Effector CD8-positive, alpha-beta T cell (primary cell): ENCODE results near the gene TSC22D1.

Experiments used
- DNase-seq: peaks from one replicate; lab custom pipeline; 2025; lab: John Stamatoyannopoulos, UW

Gene TSC22D1

DNA sequence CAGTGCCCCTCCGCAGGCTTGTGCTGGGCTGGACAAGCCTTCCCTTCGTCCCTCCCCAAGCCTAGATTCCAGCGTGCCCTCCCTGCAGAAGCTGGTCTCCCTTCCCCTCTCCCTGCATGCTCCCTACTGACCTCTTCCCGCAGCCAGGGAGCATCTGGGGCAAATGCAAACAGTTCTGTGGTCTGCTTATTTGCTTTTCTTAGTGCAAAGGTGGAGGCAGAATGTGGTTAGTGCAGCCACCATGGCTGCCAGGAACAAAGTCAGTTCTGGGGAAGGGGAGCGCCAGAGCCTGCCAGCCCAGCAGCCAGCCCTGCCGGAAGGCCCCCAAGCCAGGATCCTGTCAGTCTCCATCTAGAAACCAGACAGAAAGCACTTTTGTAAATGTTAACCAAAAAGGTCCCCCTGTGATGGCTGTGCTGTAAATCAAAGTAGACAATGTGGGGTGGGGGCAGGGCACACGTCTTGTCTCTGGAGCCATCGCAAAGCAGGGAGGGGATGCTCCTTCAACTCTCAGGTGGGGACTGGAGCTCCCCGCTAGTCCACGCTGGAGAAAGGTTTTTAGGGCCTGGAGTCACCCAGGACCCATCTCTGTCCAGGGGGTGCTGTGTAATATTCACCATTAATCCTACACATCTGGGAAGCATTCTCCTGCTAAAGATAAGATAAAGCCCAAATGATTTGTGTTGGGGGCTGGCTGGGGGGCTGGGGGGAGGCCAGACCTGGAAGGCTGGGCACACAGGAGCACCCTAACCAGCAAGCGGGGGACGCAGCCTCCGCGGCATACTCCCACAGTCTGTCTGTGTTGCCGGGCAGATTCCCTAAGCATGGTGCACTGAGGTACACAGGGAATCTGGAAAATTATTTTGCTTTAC is 171.6 kb downstream of the TSC22D1 start:
- DNase-seq, result no peak

DNA sequence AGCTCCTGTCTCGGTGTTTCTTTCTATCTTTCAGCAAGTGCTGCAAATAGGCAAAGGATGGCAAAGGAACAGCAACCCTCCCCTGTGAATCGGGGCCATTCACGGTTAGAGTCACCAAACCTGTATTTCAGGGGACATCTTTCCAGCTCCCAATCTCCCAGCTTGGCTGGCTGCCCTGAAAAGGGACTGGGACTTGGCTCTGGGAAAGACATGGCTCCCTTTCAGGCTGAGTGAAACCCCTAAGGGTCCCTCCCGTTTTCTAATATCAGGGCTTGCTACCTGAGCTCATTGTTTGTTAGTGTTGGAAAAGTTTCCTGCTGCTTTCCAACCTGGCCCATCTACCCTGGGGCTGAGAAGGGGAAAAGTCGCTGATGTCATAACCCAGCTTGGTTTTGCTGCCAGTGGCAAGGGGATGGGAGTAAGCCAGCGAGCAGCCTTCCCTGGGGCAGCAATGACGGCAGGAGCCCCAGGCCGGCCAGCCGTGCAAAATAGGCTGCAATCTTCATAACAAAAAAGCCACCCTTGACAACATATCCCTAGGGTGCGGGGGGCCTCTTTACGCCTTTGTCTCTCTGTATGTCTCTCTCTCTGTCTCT is 172.6 kb downstream of the TSC22D1 start:
- DNase-seq, result no peak

DNA sequence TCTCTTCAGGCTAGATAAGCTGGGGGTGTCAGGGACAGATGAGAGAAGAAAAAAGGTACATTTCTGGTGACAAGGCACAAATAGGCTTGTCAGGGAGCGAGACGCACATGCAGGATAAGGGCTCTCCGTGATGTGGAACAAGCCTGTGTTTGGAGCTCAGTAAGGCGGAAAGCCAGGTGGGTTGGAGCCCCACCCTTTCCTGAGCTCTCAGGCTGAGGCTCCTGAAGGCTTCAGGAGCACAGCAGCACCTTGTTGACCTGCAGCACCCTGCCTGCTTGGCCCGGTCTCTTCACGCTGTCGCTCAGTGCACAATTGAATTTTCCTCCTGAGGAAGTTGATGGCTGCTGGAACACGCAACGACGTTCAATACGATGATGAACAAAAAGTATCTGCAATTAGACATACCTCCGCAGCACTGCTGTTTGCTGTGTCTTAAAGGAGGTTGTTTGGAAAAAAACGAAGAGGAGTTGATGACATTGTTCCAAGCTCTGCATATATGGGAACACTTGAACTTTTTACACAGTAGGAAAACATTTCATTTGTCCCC is 173.2 kb downstream of the TSC22D1 start:
- DNase-seq, result no peak

DNA sequence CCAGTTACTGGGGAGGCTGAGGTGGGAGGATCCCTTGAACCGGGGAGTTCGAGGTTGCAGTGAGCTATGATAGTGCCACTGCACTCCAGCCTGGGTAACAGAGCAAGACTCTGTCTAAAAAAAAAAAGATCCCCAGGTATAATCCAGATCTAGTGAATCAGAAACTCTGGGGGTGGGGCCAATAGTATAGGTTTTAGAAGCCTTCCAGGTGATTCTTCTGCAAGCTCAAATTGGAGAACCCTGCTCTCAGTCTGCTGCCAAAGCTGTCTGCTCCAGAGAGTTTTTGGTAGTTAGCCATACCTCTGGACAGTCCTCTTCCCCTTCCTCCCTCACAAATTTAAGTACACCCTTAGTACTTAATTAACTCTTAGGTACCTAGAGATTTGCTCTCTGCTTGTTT is 174.6 kb downstream of the TSC22D1 start:
- DNase-seq, result no peak

DNA sequence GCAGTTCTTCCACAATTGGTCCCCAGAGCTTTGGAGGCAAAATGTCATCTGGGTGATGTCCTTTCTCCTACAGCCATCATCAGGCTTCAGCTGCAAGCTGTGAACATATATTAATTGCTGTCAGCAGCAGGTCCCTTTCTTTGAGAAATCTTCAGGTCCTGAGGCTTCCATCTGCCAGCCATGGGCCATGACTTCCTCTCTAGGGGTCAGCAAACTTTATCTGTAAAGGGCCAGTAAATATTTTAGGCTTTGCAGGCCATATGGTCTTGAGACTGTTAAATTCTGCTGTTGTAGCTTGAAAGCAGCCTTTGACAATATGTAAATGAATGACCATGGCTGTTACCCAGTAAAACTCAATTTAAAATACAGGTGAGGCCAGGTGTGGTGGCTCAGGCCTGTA is 175.4 kb downstream of the TSC22D1 start:
- DNase-seq, result no peak

DNA sequence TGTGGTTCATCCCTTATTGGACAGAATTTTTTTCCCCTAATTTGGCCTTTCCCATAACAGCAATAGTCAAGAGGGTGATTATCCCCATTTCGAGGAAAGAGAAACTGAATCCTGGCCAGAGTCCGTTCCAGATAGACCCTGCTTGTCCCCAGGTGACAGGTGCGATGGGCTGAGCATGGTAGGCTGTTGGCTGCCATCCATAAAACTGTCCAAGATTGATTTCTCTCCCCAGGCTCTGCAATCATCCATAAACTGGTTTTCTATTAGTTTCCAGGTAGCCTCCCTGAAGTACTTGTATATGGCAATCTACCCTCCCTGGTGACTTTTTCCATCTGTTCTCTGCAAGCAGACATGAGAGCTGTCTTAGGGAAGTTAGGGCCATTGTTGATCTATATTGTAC is 177.1 kb downstream of the TSC22D1 start:
- DNase-seq, result no peak

DNA sequence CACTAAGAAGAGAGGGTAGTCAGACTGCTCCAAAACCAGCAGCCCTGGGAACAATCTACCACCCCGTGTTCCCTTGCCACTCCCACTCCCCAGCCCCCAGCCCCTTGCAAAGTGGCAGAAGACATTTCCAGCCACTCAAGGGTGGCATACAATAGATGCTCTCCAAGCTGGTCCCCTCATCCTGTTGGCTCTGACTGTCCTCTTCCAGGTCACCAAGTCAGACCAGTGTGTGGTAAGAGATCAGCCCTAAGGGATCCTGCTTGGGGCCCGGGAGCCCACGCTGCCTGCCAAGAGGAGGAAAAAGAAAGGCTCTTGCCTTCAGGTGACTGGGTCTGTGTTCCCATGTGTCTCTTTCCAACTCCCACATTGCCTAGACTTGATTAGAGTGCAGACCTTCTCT is 177.5 kb downstream of the TSC22D1 start:
- no peak for DNase-seq

DNA sequence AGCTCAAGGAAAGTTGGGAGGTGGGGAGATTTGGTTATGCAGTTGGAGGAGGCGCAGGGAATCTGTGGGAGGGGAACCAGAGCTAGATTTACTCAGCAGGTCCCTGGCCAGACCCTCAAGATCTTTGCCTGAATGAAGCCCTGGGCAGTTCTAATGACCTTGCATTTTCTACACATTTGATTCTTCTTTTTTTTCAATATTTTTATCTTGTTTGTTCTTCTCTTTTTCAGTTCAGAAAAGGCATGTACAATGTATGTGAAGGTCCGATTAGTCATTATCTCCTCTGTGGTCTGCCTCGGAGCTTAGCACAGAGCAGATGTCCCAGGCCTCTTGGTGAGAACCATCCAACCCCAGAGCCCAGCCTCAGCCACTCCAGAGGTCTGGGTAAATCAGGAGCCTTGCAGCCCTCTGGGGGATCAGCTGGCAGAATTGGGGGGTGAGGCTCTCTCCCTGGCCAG is 178.3 kb downstream of the TSC22D1 start:
- DNase-seq, result no peak

DNA sequence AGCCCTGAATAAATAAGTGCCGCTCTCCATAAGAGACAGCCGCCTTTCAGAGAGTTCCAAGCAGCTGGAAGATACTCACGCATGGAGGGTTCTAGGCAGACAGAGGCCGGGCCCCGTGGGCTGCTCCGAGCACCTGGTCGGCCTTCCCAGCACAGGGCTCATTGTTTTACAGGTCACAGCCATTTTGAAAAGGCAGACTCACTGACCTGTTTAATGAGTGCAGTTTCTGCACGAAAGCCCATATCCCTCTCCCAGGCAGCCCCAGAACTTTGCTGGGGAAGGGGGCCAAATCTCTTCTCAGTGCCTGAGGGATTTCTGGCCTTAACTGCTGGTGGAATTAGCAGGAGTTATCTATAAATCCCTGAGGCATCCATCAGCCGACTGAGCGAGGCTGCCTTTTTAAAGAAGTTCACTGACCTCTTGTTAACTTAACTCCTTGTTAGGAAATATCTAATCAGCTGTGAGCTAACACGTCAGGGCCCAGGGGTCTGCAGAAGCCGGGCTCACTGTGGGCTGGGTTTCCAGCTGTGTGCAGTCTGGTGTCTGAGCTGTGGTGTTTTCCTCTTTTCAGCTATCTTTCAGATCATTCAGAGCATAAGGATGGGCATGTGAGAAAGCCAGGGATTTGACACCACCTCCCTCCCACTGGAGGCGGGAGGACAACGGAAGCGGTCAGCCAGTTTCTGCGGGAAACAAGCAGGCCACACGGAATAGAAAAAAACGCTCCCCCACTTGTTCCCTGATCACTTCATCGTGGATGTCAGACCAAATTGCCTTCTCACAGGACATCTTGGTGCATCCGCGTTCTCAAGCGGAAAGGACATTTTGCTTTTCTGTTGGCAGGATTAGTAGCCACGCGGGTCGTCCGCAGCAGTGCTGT is 179.2 kb downstream of the TSC22D1 start:
- DNase-seq, result no peak

DNA sequence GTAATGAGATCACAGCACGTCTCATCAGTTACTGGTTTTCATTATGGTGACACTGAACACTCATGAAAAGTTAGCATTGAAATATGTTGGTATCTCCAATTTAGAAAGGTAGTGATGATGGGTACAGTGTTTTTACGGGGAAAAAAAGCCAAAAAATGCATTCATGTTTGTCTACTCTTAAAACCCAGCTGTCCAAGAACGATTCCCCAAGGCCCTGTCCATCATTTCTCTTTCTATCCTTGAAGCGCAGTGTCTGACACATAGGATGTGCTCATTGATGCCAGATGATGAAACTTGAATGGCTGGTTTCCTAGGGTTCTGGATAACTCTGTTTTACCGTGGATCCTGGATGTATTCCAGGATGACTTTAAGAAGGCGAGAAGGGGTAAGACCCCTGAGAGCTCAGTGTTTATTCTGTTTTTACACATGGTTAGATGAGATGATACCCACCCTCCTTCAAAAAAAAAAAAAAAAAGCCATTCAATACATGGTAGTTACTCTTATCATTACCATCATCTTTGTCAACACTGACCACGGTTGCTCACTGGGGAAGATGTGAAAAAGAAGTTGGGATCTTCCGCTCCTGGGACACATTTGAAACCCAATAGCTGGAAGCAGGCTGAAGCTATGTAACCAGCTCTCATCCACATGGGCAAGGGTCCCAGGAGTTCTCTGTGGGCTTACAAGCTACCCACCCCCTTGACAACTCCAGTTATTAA is 180.0 kb downstream of the TSC22D1 start:
- DNase-seq, result no peak

DNA sequence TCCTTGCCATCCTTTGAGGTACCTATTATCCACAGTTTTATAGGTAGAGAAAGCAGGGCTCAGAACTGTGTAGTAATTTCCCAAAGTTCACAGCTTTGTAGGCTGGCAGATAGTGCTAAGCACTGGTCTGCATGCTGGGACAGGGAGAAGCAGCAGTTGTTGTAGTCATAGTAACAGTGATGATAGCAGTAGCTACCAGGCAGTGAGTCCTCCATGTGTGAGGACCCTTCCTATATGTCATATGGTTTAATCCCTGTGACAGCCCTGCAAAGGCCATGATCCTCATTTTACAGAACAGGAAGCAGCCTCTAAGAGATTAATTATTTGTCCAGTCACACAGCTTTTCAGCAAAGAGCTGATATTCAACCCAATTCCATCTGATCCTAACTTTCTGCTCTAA is 181.5 kb downstream of the TSC22D1 start:
- no peak for DNase-seq

DNA sequence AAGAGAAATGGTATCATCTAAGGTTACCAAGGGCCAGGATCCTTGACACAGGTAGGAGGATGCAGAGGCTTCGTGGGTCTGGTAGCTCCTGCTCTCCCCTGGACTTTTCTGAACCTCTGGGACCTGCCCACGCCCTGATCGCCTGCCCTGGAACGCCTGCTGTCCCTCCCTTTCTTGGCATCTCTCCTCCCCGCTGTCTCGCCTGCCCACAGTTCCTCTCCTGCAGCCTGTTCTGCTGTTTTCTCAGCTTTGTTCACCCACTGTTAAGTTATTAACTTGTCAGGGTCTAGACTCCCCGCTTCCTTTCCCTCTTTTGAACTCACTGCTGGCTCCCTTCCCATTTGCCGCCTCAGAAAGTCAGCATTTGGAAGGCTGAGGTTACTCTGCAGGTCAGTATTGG is 182.7 kb downstream of the TSC22D1 start:
- no peak for DNase-seq

DNA sequence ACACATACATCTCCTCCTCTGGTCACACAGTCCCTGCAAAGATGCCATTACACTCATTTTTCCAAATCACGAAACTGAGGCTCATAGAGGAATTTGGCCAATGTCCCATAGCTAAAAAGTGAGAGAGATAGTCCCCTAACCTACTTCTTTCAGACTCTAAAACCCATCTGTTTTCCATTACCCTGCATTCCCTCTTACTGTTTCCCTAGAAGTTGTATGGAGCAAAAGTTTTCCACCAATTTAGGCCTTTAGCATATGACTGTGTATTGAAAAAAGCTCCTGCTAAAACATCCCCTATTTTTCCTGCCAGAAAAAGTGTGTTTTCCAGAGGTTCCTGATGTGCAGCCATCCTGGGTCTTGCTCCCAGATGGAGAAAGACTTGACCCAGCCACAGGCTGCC is 186.3 kb downstream of the TSC22D1 start:
- DNase-seq, result no peak

DNA sequence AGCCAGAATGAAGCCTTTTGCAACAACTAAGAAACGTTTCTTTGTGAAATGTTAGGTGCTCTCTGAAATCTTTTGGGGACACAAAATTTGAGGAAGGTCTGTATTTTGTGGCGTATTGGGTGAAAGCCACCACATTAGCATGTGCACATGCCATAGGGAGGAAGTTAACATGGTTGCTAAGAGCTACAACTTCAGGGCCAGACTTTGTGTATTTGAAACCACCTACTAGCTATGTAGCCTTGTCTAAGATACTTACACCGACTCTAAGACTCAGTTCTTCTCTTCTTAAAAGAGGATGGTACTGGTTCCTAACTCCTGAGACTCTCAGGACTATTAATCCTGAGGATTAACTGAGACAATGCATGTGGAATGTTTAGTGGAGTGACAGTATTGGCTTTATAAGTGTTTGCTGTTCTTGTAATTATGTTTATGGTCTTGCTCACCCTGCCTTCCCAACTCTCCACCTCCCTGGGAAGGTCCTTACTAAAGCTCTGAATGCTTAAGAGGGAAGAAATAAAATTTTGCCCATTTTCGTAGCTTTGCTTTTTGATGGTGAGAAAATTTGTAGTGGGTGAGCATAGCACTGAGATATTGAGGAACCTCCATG is 187.0 kb downstream of the TSC22D1 start:
- no peak for DNase-seq

DNA sequence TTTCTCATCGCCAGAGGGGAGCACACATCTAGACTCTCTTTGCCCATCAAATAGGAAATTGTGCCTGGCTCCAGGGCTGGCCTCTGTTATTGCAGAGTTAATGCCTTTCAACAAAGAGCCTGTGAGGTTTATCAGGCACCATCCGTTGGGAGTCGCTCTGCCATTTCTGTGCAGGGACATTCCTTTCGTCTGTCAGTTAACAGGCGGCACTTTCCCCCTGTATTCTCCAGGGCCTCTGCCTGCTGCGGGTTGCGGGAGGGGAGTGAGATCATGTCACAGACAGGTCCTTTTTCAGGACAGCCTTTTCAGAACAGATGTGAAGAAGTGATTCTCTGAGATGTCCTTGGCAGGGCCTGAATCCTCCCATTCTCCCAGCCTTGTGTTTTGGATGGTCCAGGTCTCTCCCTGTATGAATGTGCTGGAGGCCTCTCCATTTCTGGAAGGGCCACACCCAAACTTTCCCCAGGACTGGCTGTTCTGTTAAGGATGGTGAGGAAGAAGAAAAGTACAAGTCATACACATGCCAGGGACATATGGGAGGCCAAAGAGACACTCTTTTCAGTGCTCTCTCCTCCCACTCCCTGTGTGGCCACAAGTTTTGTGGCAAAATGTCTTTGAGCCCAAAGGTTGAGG is 187.6 kb downstream of the TSC22D1 start:
- no peak for DNase-seq

DNA sequence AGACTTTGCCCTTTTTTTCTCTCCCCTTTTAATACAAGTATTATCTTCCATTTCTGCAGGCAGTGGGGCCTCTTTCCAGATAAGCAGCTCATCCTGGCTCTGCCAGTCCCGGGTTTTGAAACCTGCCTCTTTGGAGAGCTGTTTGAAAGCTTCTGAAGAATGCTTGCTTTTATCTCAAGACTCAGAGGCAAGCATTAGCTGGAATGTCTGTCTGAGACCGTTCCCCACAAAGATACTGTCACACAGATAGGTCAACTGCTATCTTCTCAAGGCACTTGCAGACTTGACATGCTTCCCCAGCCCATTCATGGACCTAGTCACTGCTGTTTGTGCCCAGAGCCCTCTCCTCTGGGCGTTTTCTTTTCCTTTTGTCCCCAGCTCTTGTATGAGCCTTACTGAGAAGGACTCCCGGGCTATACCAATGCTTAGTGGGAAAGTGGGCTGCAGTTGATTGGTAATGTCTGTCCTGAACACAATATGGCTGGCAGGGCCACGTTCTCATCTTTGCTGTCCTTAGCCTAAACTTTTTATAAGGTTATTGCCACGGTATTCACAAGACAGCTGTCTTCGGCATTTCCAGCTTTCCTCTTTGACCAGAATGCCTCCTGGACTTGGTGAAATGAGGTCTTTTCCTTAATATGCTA is 189.1 kb downstream of the TSC22D1 start:
- no peak for DNase-seq

DNA sequence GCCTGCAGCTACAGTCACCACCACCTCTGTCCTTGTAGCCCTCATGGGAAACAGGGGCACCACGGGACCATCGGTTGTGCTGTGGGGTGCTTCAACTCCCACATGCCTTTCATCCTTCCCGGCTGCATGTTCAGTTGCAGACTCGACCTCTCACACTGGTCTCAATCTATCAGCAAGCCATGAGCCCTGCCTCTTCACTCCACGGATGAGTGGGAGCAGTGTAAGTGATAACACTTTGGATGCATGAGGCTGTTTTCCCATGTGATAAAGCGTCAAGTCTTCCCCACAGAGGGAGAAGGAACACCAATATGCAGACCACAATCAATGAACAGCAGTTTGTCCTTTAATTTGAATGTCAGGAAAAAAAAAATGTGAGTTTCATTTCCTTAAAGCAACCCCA is 190.3 kb downstream of the TSC22D1 start:
- DNase-seq, result no peak

DNA sequence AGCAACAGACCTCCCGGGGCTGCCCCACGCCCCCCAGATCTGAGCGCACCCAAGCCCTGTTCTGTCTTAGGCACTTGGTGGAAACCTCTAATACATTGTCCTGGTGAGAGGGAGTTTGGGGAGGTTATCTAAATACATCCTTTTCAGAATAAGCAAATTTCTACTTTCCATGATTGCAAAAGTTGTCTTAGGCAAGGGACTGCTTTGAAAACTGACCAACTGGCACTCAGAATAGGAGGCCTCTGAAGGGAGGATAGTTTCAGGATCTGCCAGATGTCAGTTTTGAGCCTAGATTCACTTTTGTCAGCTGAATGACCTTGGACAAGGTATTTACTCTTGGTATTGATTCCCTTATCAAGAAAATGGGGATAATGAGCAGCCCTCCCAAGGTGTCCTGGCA is 190.7 kb downstream of the TSC22D1 start:
- DNase-seq, result no peak

DNA sequence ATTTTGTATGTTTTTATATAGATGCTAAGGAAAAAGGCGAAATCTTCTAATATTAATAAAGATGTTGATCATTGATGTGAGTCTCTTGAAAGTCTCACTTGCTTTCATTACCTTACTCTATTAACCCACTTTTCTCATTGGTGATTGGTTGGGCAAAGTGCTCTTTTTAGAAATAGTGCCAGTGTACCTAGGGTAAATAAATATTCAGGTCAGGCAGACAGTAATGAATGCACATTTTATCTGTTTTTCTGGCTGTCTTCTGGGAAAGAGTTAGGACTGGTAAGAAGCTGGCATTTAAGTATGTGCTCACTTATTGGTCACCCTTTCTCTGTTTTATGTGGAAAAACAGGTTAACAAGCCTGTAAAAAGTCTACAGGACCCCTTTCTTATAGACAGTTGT is 191.4 kb downstream of the TSC22D1 start:
- DNase-seq, result no peak

DNA sequence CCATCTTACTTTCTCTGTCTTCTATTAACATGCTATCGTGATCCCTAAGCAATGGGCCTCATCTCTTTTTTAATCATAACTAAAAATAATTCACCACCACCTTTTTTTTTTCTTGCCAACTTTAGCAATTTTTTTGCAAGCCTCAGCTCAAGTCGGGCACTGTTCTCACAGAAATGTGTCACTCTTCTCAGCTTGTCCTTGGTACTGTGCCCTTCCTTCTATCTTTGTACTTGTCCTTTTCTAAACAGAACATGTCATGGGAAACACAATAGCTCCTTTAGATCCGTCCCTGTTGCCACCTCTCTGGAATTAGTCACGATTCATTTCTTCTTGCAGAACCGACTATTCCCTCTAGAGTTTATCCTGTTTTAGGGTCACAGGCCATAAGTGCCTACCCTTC is 192.2 kb downstream of the TSC22D1 start:
- no peak for DNase-seq
